MM.1S (cell line): ENCODE data around the gene ECHDC1.

Experiments used
- CTCF ChIP-seq: fragments of 300-600 bp; sonication (generic); IDR thresholded peaks from 2 replicates; pipeline ENCODE4 v1.5.1; 2016; ENCODE audit warnings: antibody characterized with exemption, low read length, mixed read lengths
- EZH2 ChIP-seq: fragments of 300-600 bp; sonication (generic); optimal IDR thresholded peaks from 2 replicates; pipeline ENCODE3; 2017; ENCODE audit warnings: low read depth, mild to moderate bottlenecking, antibody characterized with exemption, low read length, mixed read lengths
- EZH2phosphoT487 ChIP-seq: fragments of 300-600 bp; sonication (generic); IDR thresholded peaks from 2 replicates; pipeline ENCODE4 v1.6.1; 2018; ENCODE audit warnings: antibody characterized with exemption, low read length

GRCh38 chr6:127288705-127289104, 54.7 kb downstream of the ECHDC1 start:
- TF ChIP-seq CTCF (no peak), EZH2 (no peak), EZH2phosphoT487 (no peak)
